ENCODE data around the gene ANKRD42.

DNA sequence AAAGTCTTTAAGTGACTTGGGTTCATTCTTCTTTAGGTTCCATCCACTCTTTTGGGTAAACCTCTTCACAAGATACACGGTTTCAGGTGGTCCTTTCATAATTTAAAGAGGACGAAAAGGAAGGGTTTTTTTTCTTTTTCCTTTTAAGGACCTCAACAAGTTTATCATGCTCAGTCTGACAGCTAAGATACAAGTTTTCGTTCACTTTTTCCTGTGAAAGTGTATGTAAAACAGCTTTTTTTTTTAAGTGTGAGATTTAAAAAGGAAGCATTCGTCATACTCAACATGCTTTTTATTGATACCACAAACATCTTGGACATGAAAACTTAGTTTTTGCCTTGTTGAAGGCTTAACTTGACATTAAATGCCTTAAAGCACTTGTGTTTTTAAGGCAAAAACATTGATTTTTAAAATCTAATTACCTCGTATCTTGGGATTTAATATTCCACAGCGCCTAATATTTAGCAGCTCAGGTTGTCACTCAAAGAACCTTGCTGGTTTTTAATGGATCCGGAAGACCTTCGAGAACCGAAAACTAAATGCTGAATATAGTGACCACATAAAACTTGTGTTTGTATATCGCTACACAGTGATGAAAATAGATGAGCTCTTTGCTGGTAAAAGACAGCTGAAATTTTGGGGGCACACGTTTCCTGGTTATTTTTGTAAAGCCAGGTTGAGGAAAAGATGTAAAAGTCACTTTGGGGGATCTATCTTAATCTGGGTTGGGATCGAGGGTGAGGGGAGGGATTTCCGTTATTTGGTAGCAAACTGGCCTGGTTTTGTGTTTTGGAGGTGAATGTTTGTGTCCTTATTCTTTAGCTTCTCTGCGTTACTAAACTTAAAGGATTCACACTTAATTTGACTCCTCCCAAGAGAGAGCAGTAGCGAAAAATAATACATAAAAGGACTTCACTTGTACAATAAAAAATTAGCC is 34.3 kb upstream of the ANKRD42 start:
- TF ChIP-seq POLR2A (IDR thresholded peaks at IDR 0.05; ENCODE audit: low read depth, low read length) (peak; percentile 54), TAF1 (IDR thresholded peaks at IDR 0.05; ENCODE audit: low read depth, low read length) (no peak)

All from GM12891 (cell line).